K562 (cell line): ENCODE measurements around the gene ATP1A3. TPM values are rescaled to one million over a fixed set of nuclear protein-coding genes. Genes with fewer than 3 reads are reported as not detected.

Experiments used
- ARHGAP35 ChIP-seq: fragments of 450-650 bp; IDR thresholded peaks from 2 replicates; pipeline ENCODE4 v1.6.1; 2018; ENCODE audit not compliant: partially characterized antibody
- CLOCK ChIP-seq: fragments of 250-450 bp; sonication (Bioruptor Pico); IDR thresholded peaks from 2 replicates; pipeline ENCODE4 v1.4.0; 2020; ENCODE audit warnings: mild to moderate bottlenecking, moderate library complexity, borderline replicate concordance
- E2F8 ChIP-seq: fragments of 450-650 bp; IDR thresholded peaks from 2 replicates; pipeline ENCODE4 v1.7.1; 2018; ENCODE audit warnings: mild to moderate bottlenecking, low read depth; ENCODE audit not compliant: partially characterized antibody
- GATAD2A ChIP-seq: fragments of 450-650 bp; IDR thresholded peaks from 2 replicates; pipeline ENCODE4 v1.6.1; 2017
- GTF2B ChIP-seq: IDR thresholded peaks from 2 replicates; pipeline ENCODE4 v1.6.1; 2011; ENCODE audit not compliant: insufficient read length; ENCODE audit errors: extremely low read depth
- KLF13 ChIP-seq: fragments of 450-650 bp; IDR thresholded peaks from 2 replicates; pipeline ENCODE4 v1.6.1; 2016; ENCODE audit warnings: missing genetic modification characterization, low read depth, mild to moderate bottlenecking, missing compliant biosample characterization, moderate library complexity, borderline replicate concordance
- MBD1 ChIP-seq: fragments of 250-450 bp; sonication (Bioruptor Pico); IDR thresholded peaks from 2 replicates; pipeline ENCODE4 v1.8.0; 2022; ENCODE audit warnings: inconsistent platforms
- NFYB ChIP-seq: IDR thresholded peaks from 2 replicates; pipeline ENCODE4 v1.6.1; 2011; ENCODE audit warnings: mild to moderate bottlenecking, moderate library complexity; ENCODE audit not compliant: insufficient read length; ENCODE audit errors: extremely low read depth
- POU5F1 ChIP-seq: fragments of 150-350 bp; IDR thresholded peaks from 2 replicates; pipeline ENCODE4 v1.6.1; 2014; ENCODE audit warnings: borderline replicate concordance, low read length, low read depth, mild to moderate bottlenecking; ENCODE audit not compliant: partially characterized antibody
- PURB ChIP-seq: sonication (generic); formaldehyde crosslinking; IDR thresholded peaks from 2 replicates; pipeline ENCODE4 v1.9.0; 2021; ENCODE audit warnings: low read depth, mild to moderate bottlenecking, missing genetic modification reagents
- RAD21 ChIP-seq, 2 experiments: fragments of 250-450 bp in 1 of 2; fragments of 450-650 bp in 1 of 2; sonication (Bioruptor Pico) in 1 of 2; formaldehyde crosslinking in 1 of 2; IDR thresholded peaks in 1 of 2; conservative IDR thresholded peaks in 1 of 2; 2 replicates each; pipeline versions ENCODE4 v1.4.0 to v1.8.0; 2020 to 2022; ENCODE audit warnings: mild to moderate bottlenecking in 2 of 2, moderate library complexity in 1 of 2
- SMAD4 ChIP-seq: fragments of 250-450 bp; sonication (Bioruptor Pico); conservative IDR thresholded peaks from 2 replicates; pipeline ENCODE4 v1.8.0; 2021; ENCODE audit warnings: inconsistent platforms, mild to moderate bottlenecking, moderate library complexity
- THRB ChIP-seq: fragments of 450-650 bp; formaldehyde crosslinking; conservative IDR thresholded peaks from 2 replicates; pipeline ENCODE4 v1.4.0; 2022; ENCODE audit warnings: mild to moderate bottlenecking, missing genetic modification characterization
- WHSC1 ChIP-seq: IDR thresholded peaks from one replicate; pipeline ENCODE4 v1.6.1; 2012; ENCODE audit warnings: low read length, control low read depth, inconsistent platforms
- ZBTB26 ChIP-seq: fragments of 450-650 bp; formaldehyde crosslinking; IDR thresholded peaks from 2 replicates; pipeline ENCODE4 v1.4.0; 2022; ENCODE audit warnings: missing genetic modification characterization
- ZBTB8A ChIP-seq: fragments of 450-650 bp; IDR thresholded peaks from 2 replicates; pipeline ENCODE4 v1.6.1; 2018; ENCODE audit warnings: mild to moderate bottlenecking, moderate library complexity; ENCODE audit not compliant: partially characterized antibody
- ZNF224 ChIP-seq: sonication (generic); formaldehyde crosslinking; IDR thresholded peaks from 2 replicates; pipeline ENCODE4 v1.8.0; 2022; ENCODE audit warnings: mild to moderate bottlenecking, missing genetic modification reagents
- ZNF77 ChIP-seq: fragments of 250-450 bp; sonication (Bioruptor Pico); IDR thresholded peaks from 2 replicates; pipeline ENCODE4 v1.5.0; 2020
- polyA plus RNA-seq, 8 experiments: library from polyadenylated mRNA; depleted of rRNA in 4 of 8; stranded (reverse) in 5 of 8; unstranded in 3 of 8; fragments of >200 nt; fragmentation: Nextera tagmentation in 2 of 8; fragmentation: Illumina TruSeq in 1 of 8; extraction: Ambion mirVana in 2 of 8; extraction: Trizol in 1 of 8; gene quantifications; 2 replicates each; pipeline versions ENCODE4 v1.2.1 to v1.2.3, GENCODE V29; 2011 to 2014; ENCODE audit warnings: inconsistent platforms in 1 of 8, missing spikeins in 1 of 8
- total RNA-seq, 7 experiments: library from RNA; depleted of rRNA in 6 of 7; stranded (reverse); fragments of >200 nt in 6 of 7; fragmentation: Illumina TruSeq in 2 of 7; extraction: Trizol in 2 of 7; gene quantifications; 2 replicates each; pipeline versions ENCODE4 v1.2.1 to v1.2.3, GENCODE V29; 2011 to 2021; ENCODE audit warnings: low replicate concordance in 1 of 7

ATP1A3 gene
- total and polyA plus RNA-seq, 9 of the 15 experiments (the other 6 are each of a cell fraction or from before 2014, with no cell fraction given): 0.03 to 1.0 (median 0.17) TPM; not detected in 3

- TF ChIP-seq MBD1 (CRISPR knock-in tag) (no peak), ARHGAP35 (no peak), ZBTB8A (no peak), THRB (0 out of 2 replicates have a peak, but pooled peaks have one; percentile 50), SMAD4 (CRISPR knock-in tag) (no peak), GATAD2A (no peak), NFYB (no peak), ZBTB26 (CRISPR knock-in tag) (no peak), PURB (CRISPR knock-in tag) (no peak), KLF13 (tag) (no peak), GTF2B (no peak), POU5F1 (no peak), E2F8 (no peak), WHSC1 (no peak), CLOCK (CRISPR knock-in tag) (no peak), RAD21 (CRISPR knock-in tag; conservative IDR thresholded peaks at IDR 0.05 in 1 of 2, IDR thresholded peaks at IDR 0.05 in 1 of 2) (no peak), ZNF77 (CRISPR knock-in tag) (no peak), ZNF224 (CRISPR knock-in tag) (no peak)
Observed at GRCh38 chr19:41930322-41930722, 63.7 kb downstream of the ATP1A3 start (continued).
